Lung (tissue), 12 donors: ENCODE results near the gene NIT2. TPM values are rescaled to one million over a fixed set of nuclear protein-coding genes. Genes with fewer than 3 reads are reported as not detected.

ENCODE experiments used
- ATAC-seq: fragments of 200-7000 bp; cut with Tn5 transposase; one replicate; pipeline ENCODE4 v1.9.1; 2020; ENCODE audit warnings: moderate number of reproducible peaks; ENCODE audit not compliant: insufficient read depth, low FRiP score
- DNase-seq, 3 donors: peaks; one replicate each; pipeline ENCODE4 v3.0.0-alpha.2; 2013 to 2017
- H3K27ac ChIP-seq, 2 donors: one replicate each; pipeline ENCODE4 v1.5.1; 2013; ENCODE audit warnings: mild to moderate bottlenecking in 2 of 2, moderate library complexity in 2 of 2, control low read depth in 1 of 2, inconsistent platforms in 1 of 2, low read depth in 1 of 2, low read length in 1 of 2
- H3K27me3 ChIP-seq, 3 donors: one replicate each; pipeline ENCODE4 v1.5.1; 2013; ENCODE audit warnings: low read length in 2 of 3; ENCODE audit not compliant: control insufficient read depth in 3 of 3, insufficient read depth in 3 of 3
- H3K36me3 ChIP-seq, 4 donors: one replicate each; pipeline ENCODE4 v1.5.1; 2013; ENCODE audit warnings: low read length in 4 of 4, mild to moderate bottlenecking in 1 of 4, moderate library complexity in 1 of 4; ENCODE audit not compliant: control insufficient read depth in 4 of 4, insufficient read depth in 4 of 4
- H3K4me1 ChIP-seq, 5 donors: one replicate each; pipeline ENCODE4 v1.5.1; 2013; ENCODE audit warnings: low read length in 5 of 5, mild to moderate bottlenecking in 2 of 5, moderate library complexity in 1 of 5; ENCODE audit not compliant: control insufficient read depth in 5 of 5, insufficient read depth in 5 of 5
- H3K4me3 ChIP-seq: one replicate; pipeline ENCODE4 v1.5.1; 2013; ENCODE audit warnings: mild to moderate bottlenecking, control low read depth, moderate library complexity
- H3K9ac ChIP-seq, 2 donors: one replicate each; pipeline ENCODE4 v1.5.1; 2013; ENCODE audit warnings: low read length in 2 of 2, control low read depth in 1 of 2; ENCODE audit not compliant: insufficient read depth in 1 of 2
- H3K9me3 ChIP-seq, 4 donors: one replicate each; pipeline ENCODE4 v1.5.1; 2013; ENCODE audit warnings: low read length in 3 of 4, mild to moderate bottlenecking in 1 of 4, moderate library complexity in 1 of 4; ENCODE audit not compliant: control insufficient read depth in 4 of 4, insufficient read depth in 3 of 4
- CTCF ChIP-seq: IDR thresholded peaks from 2 replicates; pipeline ENCODE4 v1.5.1; 2012; ENCODE audit warnings: mild to moderate bottlenecking; ENCODE audit errors: control extremely low read depth, extremely low read depth
- WGBS, 2 donors: extraction: QIAGEN DNeasy Blood & Tissue Kit; methylation state at CpG; one replicate each; pipeline ENCODE4 v1.1.7; 2013; 5-methylcytosine and 5-hydroxymethylcytosine counted together
- polyA plus RNA-seq, 2 donors: library from polyadenylated mRNA; stranded (reverse); fragments of 200-250 nt; gene quantifications; one replicate each; pipeline ENCODE4 v1.2.1, GENCODE V29; 2013
- total RNA-seq, 2 donors: library from RNA; depleted of rRNA in 1 of 2; stranded (reverse); fragments of >200 nt in 1 of 2; gene quantifications; one replicate each; pipeline ENCODE4 v1.2.1, GENCODE V29; 2014 to 2021
- donor health status: control.
- donor health status: control.
- donor health status: Bipolar disorder and iron deficiency.
- donor health status: healthy.
- donor health status: DM: yes; HTN: yes; CAD: no.

The NIT2 gene
- total and polyA plus RNA-seq, 4 donors: 20.2 to 42.0 (median 29.3) TPM

GRCh38 chr3:100364421-100364820 lies 29.9 kb downstream of the NIT2 start:
- TF ChIP-seq CTCF: no peak
- H3K36me3 ChIP-seq: peaks cover 18 to 45% (median 31%) of the 10 kb centered on the region in 4 donors

GRCh38 chr3:100366424-100366823 lies 31.9 kb downstream of the NIT2 start:
- Histone ChIP-seq H3K4me1 (peaks cover 0 to 2% (median 0%) of the 10 kb centered on the region in 5 donors), H3K9ac (no peak overlapping the region), H3K9me3 (peaks cover 0 to 4% (median 0%) of the 10 kb centered on the region in 4 donors), H3K27me3 (no peaks in the 10 kb centered on the region), H3K36me3 (peaks cover 16 to 47% (median 29%) of the 10 kb centered on the region in 4 donors), H3K27ac (no peak overlapping the region), H3K4me3 (no peak overlapping the region)
- ATAC-seq: no peak
- DNase-seq: no peak
- WGBS, 2 donors: 81 to 86% methylated on average over 2 of the region's 2 CpGs
- no peak for TF ChIP-seq CTCF

More at GRCh38 chr3:100364421-100364820, 29.9 kb downstream of the NIT2 start:
- Histone ChIP-seq H3K27me3 (no peaks in the 10 kb centered on the region), H3K4me3 (no peak overlapping the region), H3K9me3 (peaks cover 0 to 4% (median 0%) of the 10 kb centered on the region in 4 donors), H3K4me1 (peaks cover 0 to 2% (median 0%) of the 10 kb centered on the region in 5 donors), H3K27ac (no peak overlapping the region), H3K9ac (no peak overlapping the region)
- WGBS, 2 donors: 93 to 94% methylated on average over 3 of the region's 3 CpGs
- no peak for DNase-seq
- no peak for ATAC-seq

GRCh38 chr3:100368441-100368840 lies 33.9 kb downstream of the NIT2 start:
- peaks cover 21 to 51% (median 32%) of the 10 kb centered on the region in 4 donors for H3K36me3 ChIP-seq
- DNase-seq (peak in 1 of 3 donors; percentile 12), ATAC-seq (no peak)
- H3K27ac ChIP-seq: no peak overlapping the region
- WGBS, 2 donors: 78 to 83% methylated on average over 8 of the region's 8 CpGs
- no peak for TF ChIP-seq CTCF
- no peaks in the 10 kb centered on the region for H3K27me3 ChIP-seq
- H3K4me3 ChIP-seq: no peak overlapping the region
- no peak overlapping the region for H3K9ac ChIP-seq
- no peaks in the 10 kb centered on the region for H3K9me3 ChIP-seq
- peaks cover 0 to 2% (median 0%) of the 10 kb centered on the region in 5 donors for H3K4me1 ChIP-seq

GRCh38 chr3:100370756-100371155 lies 36.2 kb downstream of the NIT2 start:
- no peak overlapping the region for H3K9ac ChIP-seq
- 94 to 95% methylated on average over 1 of the region's 1 CpG for WGBS, 2 donors
- ATAC-seq (no peak), DNase-seq (no peak)
- peaks cover 17 to 42% (median 23%) of the 10 kb centered on the region in 4 donors for H3K36me3 ChIP-seq
- no peaks in the 10 kb centered on the region for H3K9me3 ChIP-seq
- peaks cover 0 to 2% (median 0%) of the 10 kb centered on the region in 5 donors for H3K4me1 ChIP-seq
- H3K4me3 ChIP-seq: no peak overlapping the region
- no peak for TF ChIP-seq CTCF
- no peak overlapping the region for H3K27ac ChIP-seq
- H3K27me3 ChIP-seq: no peaks in the 10 kb centered on the region
